Hepatocyte (in vitro differentiated cells): Measurements from ENCODE around the gene ADGRB2. TPM values are rescaled to one million over a fixed set of nuclear protein-coding genes. Genes with fewer than 3 reads are reported as not detected.

Experiments used
- DNase-seq: peaks from one replicate; pipeline ENCODE4 v3.0.0-alpha.2; 2016; ENCODE audit warnings: low spot score
- H2AFZ ChIP-seq: fragments of 200-600 bp; sonication (generic); 2 replicates; pipeline ENCODE4 v1.6.0; 2016; ENCODE audit warnings: antibody characterized with exemption, mild to moderate bottlenecking
- H3K27ac ChIP-seq: fragments of 200-600 bp; sonication (generic); 2 replicates; pipeline ENCODE4 v1.5.1; 2016; ENCODE audit warnings: mild to moderate bottlenecking
- H3K27me3 ChIP-seq: fragments of 200-600 bp; sonication (generic); 2 replicates; pipeline ENCODE4 v1.6.1; 2016
- H3K36me3 ChIP-seq: fragments of 200-600 bp; sonication (generic); replicated peaks from 2 replicates; pipeline ENCODE4 v1.5.1; 2016; ENCODE audit warnings: low read depth; ENCODE audit not compliant: insufficient read depth
- H3K4me1 ChIP-seq: fragments of 200-600 bp; sonication (generic); 2 replicates; pipeline ENCODE4 v1.5.1; 2016; ENCODE audit warnings: mild to moderate bottlenecking, moderate library complexity; ENCODE audit not compliant: insufficient read depth
- H3K4me2 ChIP-seq: fragments of 200-600 bp; sonication (generic); 2 replicates; pipeline ENCODE4 v1.6.0; 2016
- H3K4me3 ChIP-seq: fragments of 200-600 bp; sonication (generic); 2 replicates; pipeline ENCODE4 v1.5.1; 2016; ENCODE audit warnings: mild to moderate bottlenecking
- H3K79me2 ChIP-seq: fragments of 200-600 bp; sonication (generic); 2 replicates; pipeline ENCODE4 v1.6.0; 2017; ENCODE audit warnings: mild to moderate bottlenecking
- H3K9me2 ChIP-seq: fragments of 200-600 bp; sonication (generic); replicated peaks from 2 replicates; pipeline ENCODE4 v1.6.0; 2017; ENCODE audit warnings: mild to moderate bottlenecking; ENCODE audit not compliant: insufficient read depth
- H3K9me3 ChIP-seq: fragments of 200-600 bp; sonication (generic); 2 replicates; pipeline ENCODE4 v1.5.1; 2016; ENCODE audit warnings: low read depth, mild to moderate bottlenecking
- H4K20me1 ChIP-seq: fragments of 200-600 bp; sonication (generic); 2 replicates; pipeline ENCODE4 v1.6.0; 2016; ENCODE audit warnings: mild to moderate bottlenecking; ENCODE audit not compliant: insufficient read depth, poor library complexity, severe bottlenecking
- CTCF ChIP-seq: fragments of 200-600 bp; sonication (generic); IDR thresholded peaks from 2 replicates; pipeline ENCODE4 v1.5.1; 2016; ENCODE audit warnings: antibody characterized with exemption, mild to moderate bottlenecking; ENCODE audit not compliant: poor library complexity
- EZH2 ChIP-seq: fragments of 200-600 bp; sonication (generic); IDR thresholded peaks from 2 replicates; pipeline ENCODE4 v1.6.1; 2016; ENCODE audit warnings: antibody characterized with exemption, mild to moderate bottlenecking, borderline replicate concordance
- EZH2phosphoT487 ChIP-seq: fragments of 200-600 bp; sonication (generic); IDR thresholded peaks from one replicate; pipeline ENCODE4 v1.6.1; 2018; ENCODE audit warnings: antibody characterized with exemption, mild to moderate bottlenecking, low read depth, moderate library complexity; ENCODE audit not compliant: unreplicated experiment, severe bottlenecking
- WGBS: methylation state at CpG from one replicate; pipeline ENCODE4 v1.1.6; 2016; ENCODE audit warnings: low lambda C conversion rate; ENCODE audit errors: missing lambda C conversion rate; 5-methylcytosine and 5-hydroxymethylcytosine counted together
- polyA plus RNA-seq: library from polyadenylated mRNA; unstranded; fragments of >200 nt; fragmentation: Nextera tagmentation; extraction: Ambion mirVana; gene quantifications from 2 replicates; pipeline ENCODE4 v1.2.1, GENCODE V29; 2016
- total RNA-seq: library from RNA; depleted of rRNA; stranded (reverse); fragments of >200 nt; gene quantifications from 2 replicates; pipeline ENCODE4 v1.2.3, GENCODE V29; 2014

Gene ADGRB2
- total and polyA plus RNA-seq, 2 experiments from 2014 or later = 7.7 to 10.5 TPM

- H3K9me2 ChIP-seq = no peaks in the 10 kb centered on the region
- H4K20me1 ChIP-seq = no peaks in the 10 kb centered on the region
- no peak for TF ChIP-seq EZH2
- TF ChIP-seq EZH2phosphoT487 = no peak
- TF ChIP-seq CTCF = no peak
- no peak for DNase-seq
- H3K9me3 ChIP-seq = no peaks in the 10 kb centered on the region
- no peak overlapping the region for H3K27ac ChIP-seq
- H3K4me2 ChIP-seq = no peak overlapping the region
- WGBS = 80% methylated on average over 7 of the region's 7 CpGs
- no peaks in the 10 kb centered on the region for H3K79me2 ChIP-seq
- H3K27me3 ChIP-seq = peaks cover 30% of the 10 kb centered on the region
- H3K4me1 ChIP-seq = peaks cover 29% of the 10 kb centered on the region
- no peaks in the 10 kb centered on the region for H3K36me3 ChIP-seq
- H3K4me3 ChIP-seq = no peak overlapping the region
- no peak overlapping the region for H2AFZ ChIP-seq
Observed at GRCh38 chr1:31767225-31767624, 3.1 kb upstream of the ADGRB2 start.

GRCh38 chr1:31765516-31765915 lies 1.4 kb upstream of the ADGRB2 start:
- DNase-seq = no peak
- peaks cover 7% of the 10 kb centered on the region for H3K79me2 ChIP-seq
- no peaks in the 10 kb centered on the region for H3K9me2 ChIP-seq
- no peak overlapping the region for H3K4me2 ChIP-seq
- H4K20me1 ChIP-seq = no peaks in the 10 kb centered on the region
- no peak for TF ChIP-seq EZH2phosphoT487
- no peak for TF ChIP-seq EZH2
- TF ChIP-seq CTCF = no peak
- 71% methylated on average over 6 of the region's 6 CpGs for WGBS
- H2AFZ ChIP-seq = no peak overlapping the region
- peaks cover 36% of the 10 kb centered on the region for H3K4me1 ChIP-seq
- H3K4me3 ChIP-seq = no peak overlapping the region
- H3K36me3 ChIP-seq = no peaks in the 10 kb centered on the region
- H3K9me3 ChIP-seq = no peaks in the 10 kb centered on the region
- no peak overlapping the region for H3K27ac ChIP-seq
- peaks cover 22% of the 10 kb centered on the region for H3K27me3 ChIP-seq

GRCh38 chr1:31765041-31765467 lies 914 bp upstream of the ADGRB2 start:
- Histone ChIP-seq H2AFZ (no peak overlapping the region), H3K27ac (no peak overlapping the region), H3K4me2 (peak overlapping the region; percentile 99), H3K4me3 (no peak overlapping the region), H3K79me2 (peaks cover 9% of the 10 kb centered on the region), H3K36me3 (no peaks in the 10 kb centered on the region), H4K20me1 (no peaks in the 10 kb centered on the region), H3K9me3 (no peaks in the 10 kb centered on the region), H3K9me2 (no peaks in the 10 kb centered on the region), H3K27me3 (peaks cover 22% of the 10 kb centered on the region), H3K4me1 (peaks cover 40% of the 10 kb centered on the region)
- DNase-seq = no peak
- TF ChIP-seq CTCF = peak; percentile 30
- TF ChIP-seq EZH2phosphoT487 = no peak
- TF ChIP-seq EZH2 = no peak
- 53% methylated on average over 5 of the region's 5 CpGs for WGBS
